ENCODE data around the gene WDFY1.
A peak's percentile ranks its signal among the peaks of the same experiment; 100 is the strongest.

WDFY1 gene

GRCh38 chr2:223944703-223945531, at the start of gene WDFY1:
WDFY1 (minus strand) TSS chr2:223945335; CDS start chr2:223945284, 51 bp downstream.
- peak; percentile 61 for DNase-seq

GRCh38 chr2:223994562-223995162, 49.5 kb upstream of the WDFY1 start:
- no peak for DNase-seq

GRCh38 chr2:223993634-223994232, 48.6 kb upstream of the WDFY1 start:
- peak; percentile 35 for DNase-seq

- no peak for DNase-seq
Measured at GRCh38 chr2:223991611-223992010, 46.5 kb upstream of the WDFY1 start.

DNA sequence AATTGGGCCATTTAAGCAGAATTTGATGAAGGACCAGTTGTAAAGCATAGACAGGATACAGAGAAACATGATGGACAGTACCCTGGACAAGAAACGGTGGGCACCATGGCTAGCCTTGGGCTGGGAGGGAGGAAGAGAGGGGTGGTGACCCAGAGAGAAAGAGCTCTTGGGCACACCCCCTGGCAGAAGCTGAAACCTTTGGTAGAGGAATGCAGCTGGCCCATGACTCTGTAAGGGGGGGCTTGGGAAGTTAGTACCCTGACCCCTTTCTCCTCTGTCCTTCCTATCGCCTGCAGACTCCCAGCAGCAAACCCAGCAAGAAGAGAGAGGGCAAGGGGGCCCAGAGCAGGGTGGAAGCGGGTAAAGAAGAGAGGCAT, 44.7 kb upstream of the WDFY1 start:
- no peak for DNase-seq

- DNase-seq = no peak
Measured at GRCh38 chr2:223989206-223989855, 44.2 kb upstream of the WDFY1 start.

- DNase-seq = no peak
Measured at GRCh38 chr2:223981241-223981640, 36.1 kb upstream of the WDFY1 start.

DNA sequence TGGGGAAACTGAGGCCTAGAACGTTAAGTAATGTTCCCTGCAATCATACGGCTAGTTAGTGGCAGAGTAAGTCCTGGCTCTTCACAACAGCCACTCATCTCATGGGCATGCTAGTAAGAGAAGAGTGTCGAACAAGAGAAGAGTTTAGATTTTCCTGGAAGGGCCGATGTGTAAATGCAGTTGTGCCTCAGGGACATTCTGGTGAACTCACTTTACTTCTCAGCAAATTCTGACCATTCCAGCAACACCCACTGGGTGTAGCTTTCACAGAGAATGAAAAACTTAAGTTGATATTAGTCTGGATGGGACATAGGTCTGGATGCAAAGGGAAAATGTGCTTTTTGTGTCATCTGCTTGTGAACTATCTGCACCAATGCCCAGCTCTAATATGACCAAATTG, 35.7 kb upstream of the WDFY1 start:
- DNase-seq = no peak

- DNase-seq = no peak
Measured at GRCh38 chr2:223980397-223980735, 35.2 kb upstream of the WDFY1 start.

DNA sequence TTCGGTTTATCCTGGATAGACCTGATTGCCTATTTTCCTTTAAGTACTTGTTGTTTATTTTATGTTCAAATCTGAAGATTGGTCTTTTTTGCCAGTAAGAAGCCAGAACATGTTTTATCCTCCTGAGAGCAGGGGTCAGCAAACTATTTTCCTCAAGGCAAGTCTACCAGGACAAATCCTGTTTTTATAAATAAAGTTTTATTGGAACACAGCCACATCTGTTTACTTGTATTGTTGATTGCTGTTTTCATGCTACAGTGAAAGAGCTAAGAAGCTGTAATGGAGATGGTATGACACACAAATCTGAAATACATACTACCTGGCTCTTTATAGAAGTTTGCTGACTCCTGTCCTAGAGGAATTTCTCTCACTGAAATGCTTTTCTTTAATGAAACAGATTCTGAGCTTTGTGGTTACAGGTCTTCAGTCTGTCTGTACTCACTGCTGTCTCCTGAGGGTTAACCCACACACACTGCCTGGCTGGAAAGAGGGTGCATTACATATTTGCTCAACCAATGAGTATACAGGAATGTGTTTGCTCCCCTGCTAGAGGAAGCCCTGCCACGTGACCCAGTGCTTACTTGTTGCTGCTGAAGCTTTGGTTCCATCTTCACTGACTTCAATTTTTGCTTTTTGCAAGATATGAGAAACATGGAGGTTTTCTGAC, 34.7 kb upstream of the WDFY1 start:
- no peak for DNase-seq

- no peak for DNase-seq
Measured at GRCh38 chr2:223978451-223978850, 33.3 kb upstream of the WDFY1 start.

- no peak for DNase-seq
Measured at GRCh38 chr2:223976635-223977226, 31.6 kb upstream of the WDFY1 start.

DNA sequence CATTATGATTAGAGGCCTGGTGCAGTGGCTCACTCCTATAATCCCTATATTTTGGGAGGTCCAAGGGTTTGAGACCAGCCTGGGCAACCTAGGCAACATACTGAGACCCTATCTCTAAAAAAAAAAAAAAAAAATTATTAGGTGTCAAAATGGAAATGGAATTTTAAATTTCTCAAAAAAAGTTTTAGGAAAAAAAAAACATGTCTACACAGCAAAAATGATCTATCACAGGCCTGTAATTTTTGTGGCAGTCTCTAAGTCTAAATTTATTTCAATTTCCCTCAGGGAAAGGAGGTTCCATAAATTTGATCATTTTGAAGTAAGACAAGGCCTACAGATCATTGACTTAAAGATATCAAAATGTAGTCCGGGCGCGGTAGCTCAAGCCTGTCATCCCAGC, 28.5 kb upstream of the WDFY1 start:
- no peak for DNase-seq

DNA sequence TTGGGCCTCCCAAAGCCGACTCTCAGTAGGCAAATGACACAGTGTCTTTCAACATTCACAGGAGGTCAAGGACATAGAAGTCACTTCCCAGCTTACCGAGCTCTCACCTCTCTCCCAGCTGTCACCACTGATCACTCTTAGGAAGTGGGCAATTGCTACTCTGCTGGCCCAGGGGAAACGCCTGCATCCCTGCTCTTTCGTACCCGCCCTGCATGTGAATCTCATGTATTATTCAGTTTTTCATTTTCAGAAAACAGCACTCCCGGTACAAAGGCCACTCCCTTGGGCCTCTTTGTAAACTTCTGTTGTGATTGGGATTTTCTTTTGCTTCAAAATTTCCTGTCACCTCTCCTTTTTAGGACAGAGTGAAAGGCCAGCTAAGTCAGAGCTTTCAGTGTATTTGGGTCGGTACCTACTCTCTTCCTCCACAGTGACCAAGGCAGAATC, 27.5 kb upstream of the WDFY1 start:
- DNase-seq = no peak

DNA sequence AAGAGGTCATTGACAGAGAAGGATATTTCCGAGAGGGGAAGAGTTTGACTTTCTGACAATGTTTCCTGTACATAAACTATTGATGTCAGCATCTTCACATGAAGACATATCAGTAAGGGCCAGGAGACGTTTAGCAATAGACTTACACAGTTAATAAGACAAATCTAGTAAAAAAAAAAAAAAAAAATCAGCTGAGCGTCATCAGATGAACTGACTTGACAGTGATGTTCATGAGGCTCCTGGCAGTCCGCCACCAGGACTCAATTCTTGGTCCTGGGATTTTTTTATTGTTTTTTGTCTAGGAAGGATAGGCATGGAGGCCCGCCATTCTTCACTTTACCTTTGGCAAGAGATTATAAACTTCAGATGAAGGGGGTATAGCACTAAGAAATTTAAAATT, 26.6 kb upstream of the WDFY1 start:
- DNase-seq = no peak

- DNase-seq = peak; percentile 35
Measured at GRCh38 chr2:223970343-223971128, 25.4 kb upstream of the WDFY1 start.

GRCh38 chr2:223969856-223970255, 24.7 kb upstream of the WDFY1 start:
- DNase-seq = no peak

GRCh38 chr2:223969315-223969714, 24.2 kb upstream of the WDFY1 start:
- DNase-seq = no peak

DNA sequence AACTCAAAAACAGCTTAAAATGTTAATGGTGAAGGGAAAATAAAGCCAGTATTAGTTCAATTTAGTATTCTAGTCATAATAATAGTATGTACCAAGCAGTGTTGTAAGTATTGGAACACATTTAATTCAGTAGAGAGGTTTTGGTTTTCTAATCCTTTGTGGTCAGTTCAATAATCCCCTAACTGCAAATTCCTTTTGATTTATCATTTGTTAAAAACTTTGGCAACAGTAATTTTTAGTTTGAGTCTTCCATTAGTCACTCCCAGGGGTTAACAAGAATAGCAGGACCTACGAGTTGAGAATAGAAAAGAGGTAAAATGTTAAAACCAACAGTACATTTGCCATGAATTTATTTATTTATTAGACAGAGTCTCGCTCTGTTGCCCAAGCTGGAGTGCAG, 22.8 kb upstream of the WDFY1 start:
- DNase-seq = no peak

DNA sequence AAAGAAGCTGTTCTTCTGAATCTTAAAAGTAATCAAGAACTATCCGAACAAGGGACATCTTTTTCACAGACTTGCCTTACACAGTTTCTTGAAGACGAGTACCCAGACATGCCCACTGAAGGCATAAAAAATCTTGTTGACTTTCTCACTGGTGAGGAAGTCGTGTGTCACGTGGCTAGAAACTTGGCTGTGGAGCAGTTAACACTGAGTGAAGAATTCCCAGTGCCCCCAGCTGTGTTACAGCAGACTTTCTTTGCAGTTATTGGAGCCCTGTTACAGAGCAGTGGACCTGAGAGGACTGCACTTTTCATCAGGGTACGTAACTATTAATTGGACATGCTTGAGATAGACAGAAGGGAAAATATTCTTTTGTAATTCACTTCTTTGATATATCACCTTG, 14.6 kb upstream of the WDFY1 start:
- no peak for DNase-seq

DNA sequence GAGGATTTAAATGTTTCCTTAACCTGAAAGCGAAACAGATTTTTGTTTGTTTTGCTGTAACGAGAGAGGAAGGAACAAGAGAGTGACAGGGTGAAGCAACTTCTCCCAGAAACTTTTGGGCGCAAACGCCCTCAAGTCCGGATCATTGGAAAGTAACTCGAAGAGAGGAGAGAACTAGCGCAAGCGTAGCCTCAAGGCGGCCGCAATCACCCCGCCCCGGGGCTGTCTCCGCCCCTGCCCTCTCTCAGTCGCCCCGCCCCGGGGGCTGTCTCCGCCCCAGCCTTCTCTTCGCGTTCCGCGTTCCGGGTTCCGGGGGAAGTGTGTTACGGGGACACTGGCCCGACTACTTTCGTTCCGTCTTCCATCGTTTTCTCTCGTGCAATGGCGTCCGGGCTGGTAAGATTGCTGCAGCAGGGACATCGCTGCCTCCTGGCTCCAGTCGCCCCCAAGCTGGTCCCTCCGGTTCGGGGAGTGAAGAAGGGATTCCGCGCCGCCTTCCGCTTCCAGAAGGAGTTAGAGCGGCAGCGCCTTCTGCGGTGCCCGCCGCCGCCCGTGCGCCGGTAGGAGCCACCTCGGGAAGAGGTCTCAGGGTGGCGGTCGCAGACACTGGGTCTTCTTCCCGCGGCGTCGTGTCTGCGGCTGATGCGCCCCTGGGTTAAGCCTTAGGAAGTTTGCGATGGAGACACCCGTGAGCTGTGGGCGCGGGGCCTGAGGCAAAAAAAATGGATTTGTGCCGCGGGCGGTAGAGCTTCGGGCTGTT, 12.1 kb upstream of the WDFY1 start, which contains the start of gene MRPL44:
MRPL44 (plus strand) TSS at position 372 of the 760 bp plus-strand sequence; CDS start at position 382, 10 bp downstream.
- DNase-seq = peak; percentile 88
